WTC11 (cell line): ENCODE results near the gene SEC24C. TPM values are rescaled to one million over a fixed set of nuclear protein-coding genes. Genes with fewer than 3 reads are reported as not detected.

Experiments used
- ATAC-seq: fragments of 200-7000 bp; cut with Tn5 transposase; 2 replicates; pipeline ENCODE4 v1.10.0; 2021; ENCODE audit warnings: mild to moderate bottlenecking, moderate library complexity
- CTCF ChIA-PET: fragments of 300-600 bp; sonication (Branson Sonifier 250); formaldehyde crosslinking; loops from one replicate; lab custom pipeline; 2021; ENCODE audit warnings: antibody characterized with exemption; lab: Charles Lee
- POLR2A ChIA-PET: fragments of 350-600 bp; sonication (Branson Sonifier 250); formaldehyde crosslinking; loops from one replicate; lab custom pipeline; 2021; ENCODE audit warnings: antibody characterized with exemption; lab: Charles Lee
- DNase-seq: peaks from one replicate; pipeline ENCODE4 v3.0.0; 2021; ENCODE audit warnings: low spot score
- H3K27ac Mint-ChIP-seq: 2 replicates; pipeline ENCODE4 v1.8.0; 2021; ENCODE audit warnings: mixed read lengths
- H3K27me3 Mint-ChIP-seq: 2 replicates; pipeline ENCODE4 v1.8.0; 2021; ENCODE audit warnings: low read depth, mild to moderate bottlenecking, moderate library complexity, mixed read lengths
- H3K36me3 Mint-ChIP-seq: 2 replicates; pipeline ENCODE4 v1.8.0; 2021; ENCODE audit warnings: mixed read lengths
- H3K4me1 Mint-ChIP-seq: 2 replicates; pipeline ENCODE4 v1.8.0; 2022; ENCODE audit warnings: mixed read lengths
- H3K4me3 Mint-ChIP-seq: 2 replicates; pipeline ENCODE4 v1.8.0; 2021; ENCODE audit warnings: mild to moderate bottlenecking, moderate library complexity, mixed read lengths
- H3K9me3 Mint-ChIP-seq: 2 replicates; pipeline ENCODE4 v1.8.0; 2021; ENCODE audit warnings: mixed read lengths
- ATF3 ChIP-seq: sonication (generic); formaldehyde crosslinking; conservative IDR thresholded peaks from 2 replicates; pipeline ENCODE4 v1.8.1; 2022; ENCODE audit warnings: mild to moderate bottlenecking, missing genetic modification reagents
- CBFB ChIP-seq: sonication (generic); formaldehyde crosslinking; IDR thresholded peaks from 2 replicates; pipeline ENCODE4 v1.8.1; 2022; ENCODE audit warnings: mild to moderate bottlenecking, low read depth, missing genetic modification reagents
- CREM ChIP-seq: sonication (generic); formaldehyde crosslinking; IDR thresholded peaks from 2 replicates; pipeline ENCODE4 v1.8.1; 2022; ENCODE audit warnings: mild to moderate bottlenecking, missing genetic modification reagents, moderate library complexity
- FOXK1 ChIP-seq: sonication (generic); formaldehyde crosslinking; IDR thresholded peaks from 2 replicates; pipeline ENCODE4 v1.8.0; 2022; ENCODE audit warnings: mild to moderate bottlenecking, moderate library complexity, missing genetic modification reagents
- GRHL2 ChIP-seq: fragments of 250-450 bp; sonication (Bioruptor Pico); IDR thresholded peaks from 2 replicates; pipeline ENCODE4 v1.8.0; 2022; ENCODE audit warnings: mild to moderate bottlenecking, moderate library complexity; ENCODE audit not compliant: insufficient replicate concordance, severe bottlenecking
- HMGA2 ChIP-seq: fragments of 250-450 bp; sonication (Bioruptor Pico); IDR thresholded peaks from 2 replicates; pipeline ENCODE4 v1.4.0; 2021; ENCODE audit warnings: mild to moderate bottlenecking, moderate library complexity
- IRF2 ChIP-seq: sonication (generic); formaldehyde crosslinking; IDR thresholded peaks from 2 replicates; pipeline ENCODE4 v1.8.0; 2022; ENCODE audit warnings: low read depth, missing genetic modification reagents, borderline replicate concordance
- NFATC4 ChIP-seq: fragments of 250-450 bp; sonication (Bioruptor Pico); IDR thresholded peaks from 2 replicates; pipeline ENCODE4 v1.9.0; 2021; ENCODE audit warnings: mild to moderate bottlenecking
- NFE2L1 ChIP-seq: sonication (generic); formaldehyde crosslinking; IDR thresholded peaks from 2 replicates; pipeline ENCODE4 v1.8.1; 2023; ENCODE audit warnings: missing genetic modification reagents
- NR3C1 ChIP-seq: sonication (generic); formaldehyde crosslinking; conservative IDR thresholded peaks from 2 replicates; pipeline ENCODE4 v1.8.1; 2023; ENCODE audit warnings: low read depth, mild to moderate bottlenecking, missing genetic modification reagents
- PRDM15 ChIP-seq: sonication (generic); formaldehyde crosslinking; IDR thresholded peaks from 2 replicates; pipeline ENCODE4 v1.8.0; 2022; ENCODE audit warnings: missing genetic modification reagents
- RORB ChIP-seq: fragments of 250-450 bp; sonication (Bioruptor Pico); IDR thresholded peaks from 2 replicates; pipeline ENCODE4 v1.9.0; 2021; ENCODE audit warnings: mild to moderate bottlenecking
- total RNA-seq: library from RNA; stranded (reverse); gene quantifications from 3 replicates; pipeline ENCODE4 v1.2.3, GENCODE V29; 2021
- TF ChIP-seq, protein P1 (sequence below): fragments of 250-450 bp; sonication (Bioruptor Pico); IDR thresholded peaks from 2 replicates; pipeline ENCODE4 v1.9.0; 2021; ENCODE audit warnings: moderate library complexity, mild to moderate bottlenecking, inconsistent platforms, borderline replicate concordance
- TF ChIP-seq, protein P2 (sequence below): sonication (generic); formaldehyde crosslinking; IDR thresholded peaks from 2 replicates; pipeline ENCODE4 v1.8.0; 2022; ENCODE audit warnings: mild to moderate bottlenecking, missing genetic modification reagents
- TF ChIP-seq, protein P3 (sequence below): fragments of 250-450 bp; sonication (Bioruptor Pico); IDR thresholded peaks from 2 replicates; pipeline ENCODE4 v1.9.0; 2021; ENCODE audit warnings: mild to moderate bottlenecking, borderline replicate concordance

Gene SEC24C
- total RNA-seq, 1 experiment from 2014 or later, result 74.2 TPM

DNA sequence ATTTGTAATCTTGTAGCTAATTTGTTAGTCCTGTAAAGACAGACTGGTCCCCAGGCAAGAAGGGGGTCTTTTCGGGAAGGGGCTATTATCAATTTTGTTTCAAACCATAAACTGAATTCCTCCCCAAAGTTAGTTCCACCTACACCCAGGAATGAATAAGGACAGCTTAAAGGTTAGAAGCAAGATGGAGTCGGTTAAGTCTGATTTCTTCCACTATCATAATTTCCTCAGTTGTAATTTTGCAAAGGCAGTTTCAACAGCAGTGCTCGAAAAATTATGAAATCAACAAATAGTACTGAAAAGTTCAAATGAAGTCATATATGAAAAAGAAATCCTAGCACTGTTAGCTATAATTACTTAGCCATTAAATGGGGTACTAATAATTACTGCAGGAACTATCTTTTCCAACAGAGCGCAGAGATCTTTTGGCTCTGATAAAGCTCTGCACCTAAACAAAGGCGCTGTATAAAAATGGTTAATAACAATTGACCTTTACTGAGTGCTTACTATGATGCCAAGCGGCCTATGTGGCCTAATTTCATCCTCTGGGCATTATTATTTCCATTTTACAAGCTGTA is 756 bp upstream of the SEC24C start:
- Mint-ChIP-seq H3K9me3 (no peaks in the 10 kb centered on the region), H3K4me3 (peak overlapping the region; percentile 97), H3K27me3 (no peaks in the 10 kb centered on the region), H3K36me3 (peaks cover 4% of the 10 kb centered on the region; the same call in 1 of the 2 replicates), H3K4me1 (peaks cover 30% of the 10 kb centered on the region), H3K27ac (peak overlapping the region; percentile 99)
- ChIA-PET POLR2A (interaction anchor here (1.2 to 3.0 kb wide), 4 partner anchors 10 to 38 kb away, joined by 3 to 19 read pairs (median 5); partner anchors contain the start of gene CHCHD1), CTCF (no interaction called here)
- DNase-seq, result no peak
- TF ChIP-seq, protein P1, sequence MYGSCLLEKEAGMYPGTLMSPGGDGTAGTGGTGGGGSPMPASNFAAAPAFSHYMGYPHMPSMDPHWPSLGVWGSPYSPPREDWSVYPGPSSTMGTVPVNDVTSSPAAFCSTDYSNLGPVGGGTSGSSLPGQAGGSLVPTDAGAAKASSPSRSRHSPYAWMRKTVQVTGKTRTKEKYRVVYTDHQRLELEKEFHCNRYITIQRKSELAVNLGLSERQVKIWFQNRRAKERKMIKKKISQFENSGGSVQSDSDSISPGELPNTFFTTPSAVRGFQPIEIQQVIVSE, result peak; percentile 42; the same call in 1 of the 2 replicates
- TF ChIP-seq FOXK1 (CRISPR knock-in tag), result no peak
- no peak for ATAC-seq

- no peak for DNase-seq
- Mint-ChIP-seq H3K27ac (peak overlapping the region; percentile 99), H3K4me1 (peaks cover 30% of the 10 kb centered on the region), H3K4me3 (peak overlapping the region; percentile 97), H3K9me3 (no peaks in the 10 kb centered on the region), H3K36me3 (peaks cover 10% of the 10 kb centered on the region), H3K27me3 (no peaks in the 10 kb centered on the region)
- TF ChIP-seq RORB (CRISPR knock-in tag) (0 out of 2 replicates have a peak, but pooled peaks have one; percentile 33), NFE2L1 (CRISPR knock-in tag) (no peak), PRDM15 (CRISPR knock-in tag) (no peak)
- TF ChIP-seq, protein P2, sequence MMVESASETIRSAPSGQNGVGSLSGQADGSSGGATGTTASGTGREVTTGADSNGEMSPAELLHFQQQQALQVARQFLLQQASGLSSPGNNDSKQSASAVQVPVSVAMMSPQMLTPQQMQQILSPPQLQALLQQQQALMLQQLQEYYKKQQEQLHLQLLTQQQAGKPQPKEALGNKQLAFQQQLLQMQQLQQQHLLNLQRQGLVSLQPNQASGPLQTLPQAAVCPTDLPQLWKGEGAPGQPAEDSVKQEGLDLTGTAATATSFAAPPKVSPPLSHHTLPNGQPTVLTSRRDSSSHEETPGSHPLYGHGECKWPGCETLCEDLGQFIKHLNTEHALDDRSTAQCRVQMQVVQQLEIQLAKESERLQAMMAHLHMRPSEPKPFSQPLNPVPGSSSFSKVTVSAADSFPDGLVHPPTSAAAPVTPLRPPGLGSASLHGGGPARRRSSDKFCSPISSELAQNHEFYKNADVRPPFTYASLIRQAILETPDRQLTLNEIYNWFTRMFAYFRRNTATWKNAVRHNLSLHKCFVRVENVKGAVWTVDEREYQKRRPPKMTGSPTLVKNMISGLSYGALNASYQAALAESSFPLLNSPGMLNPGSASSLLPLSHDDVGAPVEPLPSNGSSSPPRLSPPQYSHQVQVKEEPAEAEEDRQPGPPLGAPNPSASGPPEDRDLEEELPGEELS, result no peak
- CTCF ChIA-PET, result interaction anchor here (0.6 to 1.0 kb wide), 3 partner anchors 15 to 1081 kb away, joined by 4 to 5 read pairs (median 4); no protein-coding TSS in a partner anchor
- POLR2A ChIA-PET, result interaction anchor here (0.7 to 3.0 kb wide), 2 partner anchors 14 to 28 kb away, joined by 3 to 19 read pairs; a partner anchor contains a TSS
- peak; percentile 20 for ATAC-seq
Measured at GRCh38 chr10:73744664-73744975, 448 bp downstream of the SEC24C start.

- Mint-ChIP-seq H3K27ac (no peak overlapping the region), H3K36me3 (peaks cover 21% of the 10 kb centered on the region), H3K4me1 (peaks cover 26% of the 10 kb centered on the region), H3K9me3 (no peaks in the 10 kb centered on the region), H3K4me3 (no peak overlapping the region; the same call in 1 of the 2 replicates), H3K27me3 (no peaks in the 10 kb centered on the region)
- ChIA-PET CTCF (interaction anchor here (0.7 kb wide), 1 partner anchor 333 kb away, joined by 4 read pairs; no protein-coding TSS in a partner anchor), POLR2A (no interaction called here)
- ATAC-seq (no peak), DNase-seq (no peak)
- TF ChIP-seq HMGA2 (CRISPR knock-in tag) (no peak), NR3C1 (CRISPR knock-in tag) (no peak), ATF3 (CRISPR knock-in tag) (no peak), CBFB (CRISPR knock-in tag) (no peak), GRHL2 (CRISPR knock-in tag) (no peak), NFATC4 (CRISPR knock-in tag) (no peak), IRF2 (CRISPR knock-in tag) (no peak), CREM (CRISPR knock-in tag) (no peak)
- TF ChIP-seq, protein P2, result no peak
- TF ChIP-seq, protein P1, result no peak
- TF ChIP-seq, protein P3, sequence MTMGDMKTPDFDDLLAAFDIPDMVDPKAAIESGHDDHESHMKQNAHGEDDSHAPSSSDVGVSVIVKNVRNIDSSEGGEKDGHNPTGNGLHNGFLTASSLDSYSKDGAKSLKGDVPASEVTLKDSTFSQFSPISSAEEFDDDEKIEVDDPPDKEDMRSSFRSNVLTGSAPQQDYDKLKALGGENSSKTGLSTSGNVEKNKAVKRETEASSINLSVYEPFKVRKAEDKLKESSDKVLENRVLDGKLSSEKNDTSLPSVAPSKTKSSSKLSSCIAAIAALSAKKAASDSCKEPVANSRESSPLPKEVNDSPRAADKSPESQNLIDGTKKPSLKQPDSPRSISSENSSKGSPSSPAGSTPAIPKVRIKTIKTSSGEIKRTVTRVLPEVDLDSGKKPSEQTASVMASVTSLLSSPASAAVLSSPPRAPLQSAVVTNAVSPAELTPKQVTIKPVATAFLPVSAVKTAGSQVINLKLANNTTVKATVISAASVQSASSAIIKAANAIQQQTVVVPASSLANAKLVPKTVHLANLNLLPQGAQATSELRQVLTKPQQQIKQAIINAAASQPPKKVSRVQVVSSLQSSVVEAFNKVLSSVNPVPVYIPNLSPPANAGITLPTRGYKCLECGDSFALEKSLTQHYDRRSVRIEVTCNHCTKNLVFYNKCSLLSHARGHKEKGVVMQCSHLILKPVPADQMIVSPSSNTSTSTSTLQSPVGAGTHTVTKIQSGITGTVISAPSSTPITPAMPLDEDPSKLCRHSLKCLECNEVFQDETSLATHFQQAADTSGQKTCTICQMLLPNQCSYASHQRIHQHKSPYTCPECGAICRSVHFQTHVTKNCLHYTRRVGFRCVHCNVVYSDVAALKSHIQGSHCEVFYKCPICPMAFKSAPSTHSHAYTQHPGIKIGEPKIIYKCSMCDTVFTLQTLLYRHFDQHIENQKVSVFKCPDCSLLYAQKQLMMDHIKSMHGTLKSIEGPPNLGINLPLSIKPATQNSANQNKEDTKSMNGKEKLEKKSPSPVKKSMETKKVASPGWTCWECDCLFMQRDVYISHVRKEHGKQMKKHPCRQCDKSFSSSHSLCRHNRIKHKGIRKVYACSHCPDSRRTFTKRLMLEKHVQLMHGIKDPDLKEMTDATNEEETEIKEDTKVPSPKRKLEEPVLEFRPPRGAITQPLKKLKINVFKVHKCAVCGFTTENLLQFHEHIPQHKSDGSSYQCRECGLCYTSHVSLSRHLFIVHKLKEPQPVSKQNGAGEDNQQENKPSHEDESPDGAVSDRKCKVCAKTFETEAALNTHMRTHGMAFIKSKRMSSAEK (CRISPR knock-in tag), result no peak
Measured at GRCh38 chr10:73746721-73747120, 2.5 kb downstream of the SEC24C start.
